ENCODE results near the gene OCA2.
"Not testable (repeated sequence)": the region's sequence is repeated elsewhere in the genome, so short reads cannot be mapped to it uniquely, and the experiment has no call there.

The OCA2 gene

GRCh38 chr15:27804569-27805260, 294.4 kb downstream of the OCA2 start:
- no peak for DNase-seq

- no peak for DNase-seq
These were observed 300.3 kb downstream of the OCA2 start for GRCh38 chr15:27798807-27799206.

GRCh38 chr15:27797765-27798164, 301.4 kb downstream of the OCA2 start:
- DNase-seq = no peak

- no peak for DNase-seq
These were observed 302.5 kb downstream of the OCA2 start for GRCh38 chr15:27796405-27797320.

GRCh38 chr15:27792756-27793264, 306.3 kb downstream of the OCA2 start:
- DNase-seq = no peak

- no peak for DNase-seq
These were observed 308.8 kb downstream of the OCA2 start for GRCh38 chr15:27790270-27790669.

- no peak for DNase-seq
These were observed 311.2 kb downstream of the OCA2 start for GRCh38 chr15:27787931-27788330.

GRCh38 chr15:27784107-27784506, 315.0 kb downstream of the OCA2 start:
- no peak for DNase-seq

- no peak for DNase-seq
These were observed 315.4 kb downstream of the OCA2 start for GRCh38 chr15:27783678-27784077.

GRCh38 chr15:27782125-27782524, 317.0 kb downstream of the OCA2 start:
- DNase-seq = no peak

GRCh38 chr15:27776501-27776900, 322.6 kb downstream of the OCA2 start:
- DNase-seq = no peak

GRCh38 chr15:27774638-27775037, 324.5 kb downstream of the OCA2 start:
- no peak for DNase-seq

- DNase-seq = no peak
These were observed 324.9 kb downstream of the OCA2 start for GRCh38 chr15:27774191-27774590.

GRCh38 chr15:27771892-27772291, 327.2 kb downstream of the OCA2 start:
- no peak for DNase-seq

- no peak for DNase-seq
These were observed 328.2 kb downstream of the OCA2 start for GRCh38 chr15:27770769-27771554.

- no peak for DNase-seq
These were observed 329.0 kb downstream of the OCA2 start for GRCh38 chr15:27770086-27770607.

GRCh38 chr15:27769652-27770051, 329.5 kb downstream of the OCA2 start:
- DNase-seq = no peak

GRCh38 chr15:27768732-27769475, 330.2 kb downstream of the OCA2 start:
- DNase-seq = no peak

- no peak for DNase-seq
These were observed 331.0 kb downstream of the OCA2 start for GRCh38 chr15:27767918-27768640.

- not testable (repeated sequence) for DNase-seq
These were observed 331.7 kb downstream of the OCA2 start for GRCh38 chr15:27767430-27767829.

GRCh38 chr15:27764339-27764738, 334.8 kb downstream of the OCA2 start:
- no peak for DNase-seq
